IPS-15b (cell line): ENCODE data around the gene NUDT5.

Experiments used
- H3K27me3 ChIP-seq: one replicate; pipeline ENCODE4 v1.6.1; 2013; ENCODE audit warnings: low read length; ENCODE audit not compliant: control insufficient read depth, insufficient read depth
- H3K36me3 ChIP-seq: one replicate; pipeline ENCODE4 v1.6.1; 2013; ENCODE audit warnings: low read length; ENCODE audit not compliant: control insufficient read depth, insufficient read depth
- H3K4me1 ChIP-seq: one replicate; pipeline ENCODE4 v1.6.1; 2013; ENCODE audit warnings: mild to moderate bottlenecking, low read length; ENCODE audit not compliant: control insufficient read depth, insufficient read depth
- H3K4me3 ChIP-seq: one replicate; pipeline ENCODE4 v1.5.1; 2013; ENCODE audit warnings: low read depth, low read length
- H3K9ac ChIP-seq: one replicate; pipeline ENCODE4 v1.6.1; 2013; ENCODE audit warnings: low read depth, mild to moderate bottlenecking, low read length
- H3K9me3 ChIP-seq: one replicate; pipeline ENCODE4 v1.6.1; 2013; ENCODE audit warnings: mild to moderate bottlenecking, low read length; ENCODE audit not compliant: control insufficient read depth, insufficient read depth

Gene NUDT5

GRCh38 chr10:12156367-12157123 is 39.1 kb downstream of the NUDT5 start:
- no peak overlapping the region for H3K4me3 ChIP-seq
- no peaks in the 10 kb centered on the region for H3K27me3 ChIP-seq
- no peaks in the 10 kb centered on the region for H3K4me1 ChIP-seq
- H3K9ac ChIP-seq, result no peak overlapping the region
- H3K9me3 ChIP-seq, result no peaks in the 10 kb centered on the region
- H3K36me3 ChIP-seq, result no peaks in the 10 kb centered on the region

- Histone ChIP-seq H3K9ac (no peak overlapping the region), H3K9me3 (no peaks in the 10 kb centered on the region), H3K4me3 (no peak overlapping the region), H3K36me3 (no peaks in the 10 kb centered on the region), H3K4me1 (no peaks in the 10 kb centered on the region), H3K27me3 (no peaks in the 10 kb centered on the region)
These were observed 41.2 kb downstream of the NUDT5 start for GRCh38 chr10:12154516-12154915.

- Histone ChIP-seq H3K4me1 (no peaks in the 10 kb centered on the region), H3K27me3 (no peaks in the 10 kb centered on the region)
These were observed 45.5 kb downstream of the NUDT5 start for GRCh38 chr10:12150163-12150562.

GRCh38 chr10:12144538-12144937 is 51.2 kb downstream of the NUDT5 start:
- Histone ChIP-seq H3K36me3 (peaks cover 2% of the 10 kb centered on the region), H3K9me3 (no peaks in the 10 kb centered on the region)

More at GRCh38 chr10:12150163-12150562, 45.5 kb downstream of the NUDT5 start:
- Histone ChIP-seq H3K36me3 (no peaks in the 10 kb centered on the region), H3K4me3 (no peak overlapping the region), H3K9me3 (no peaks in the 10 kb centered on the region), H3K9ac (no peak overlapping the region)

GRCh38 chr10:12140038-12140437 is 55.7 kb downstream of the NUDT5 start:
- no peaks in the 10 kb centered on the region for H3K9me3 ChIP-seq
- H3K9ac ChIP-seq, result no peak overlapping the region
- no peaks in the 10 kb centered on the region for H3K4me1 ChIP-seq
- no peak overlapping the region for H3K4me3 ChIP-seq
- H3K27me3 ChIP-seq, result no peaks in the 10 kb centered on the region
- peaks cover 7% of the 10 kb centered on the region for H3K36me3 ChIP-seq

More at GRCh38 chr10:12144538-12144937, 51.2 kb downstream of the NUDT5 start:
- Histone ChIP-seq H3K4me1 (no peaks in the 10 kb centered on the region), H3K4me3 (no peak overlapping the region), H3K27me3 (no peaks in the 10 kb centered on the region), H3K9ac (no peak overlapping the region)

GRCh38 chr10:12135631-12136030 is 60.1 kb downstream of the NUDT5 start:
- Histone ChIP-seq H3K36me3 (peaks cover 5% of the 10 kb centered on the region), H3K4me3 (no peak overlapping the region), H3K4me1 (no peaks in the 10 kb centered on the region), H3K27me3 (no peaks in the 10 kb centered on the region), H3K9ac (no peak overlapping the region), H3K9me3 (no peaks in the 10 kb centered on the region)

GRCh38 chr10:12130237-12130872 is 65.3 kb downstream of the NUDT5 start:
- no peaks in the 10 kb centered on the region for H3K4me1 ChIP-seq
- peak overlapping the region; percentile 80 for H3K4me3 ChIP-seq
- no peaks in the 10 kb centered on the region for H3K36me3 ChIP-seq
- no peaks in the 10 kb centered on the region for H3K27me3 ChIP-seq
- no peaks in the 10 kb centered on the region for H3K9me3 ChIP-seq
- no peak overlapping the region for H3K9ac ChIP-seq

GRCh38 chr10:12129222-12130111 is 66.2 kb downstream of the NUDT5 start, which contains the start of gene SEC61A2:
SEC61A2 (plus strand) TSS chr10:12129677; CDS start chr10:12129788, 111 bp downstream.
- Histone ChIP-seq H3K4me1 (no peaks in the 10 kb centered on the region), H3K9ac (peak within 1 kb of the TSS; percentile 65), H3K36me3 (no peaks in the 10 kb centered on the region), H3K27me3 (no peaks in the 10 kb centered on the region), H3K9me3 (no peaks in the 10 kb centered on the region), H3K4me3 (peak within 1 kb of the TSS; percentile 80)

GRCh38 chr10:12121673-12122072 is 74.0 kb downstream of the NUDT5 start:
- H3K9ac ChIP-seq, result no peak overlapping the region
- no peaks in the 10 kb centered on the region for H3K9me3 ChIP-seq
- H3K4me1 ChIP-seq, result no peaks in the 10 kb centered on the region
- H3K36me3 ChIP-seq, result peaks cover 8% of the 10 kb centered on the region
- no peak overlapping the region for H3K4me3 ChIP-seq
- H3K27me3 ChIP-seq, result no peaks in the 10 kb centered on the region
